ENCODE measurements around the gene CACNA1E. TPM values are rescaled to one million over a fixed set of nuclear protein-coding genes. Genes with fewer than 3 reads are reported as not detected.
A peak's percentile ranks its signal among the peaks of the same experiment; 100 is the strongest.

CACNA1E gene
- total RNA-seq, 3 donors from 2014 or later (not counting 1 experiment from before 2014, with no cell fraction given), result 0.40 TPM; not detected in 2

- Histone ChIP-seq H3K9me3 (ENCODE audit: control insufficient read depth, insufficient read depth, low read length) (no peaks in the 10 kb centered on the region), H3K27ac (ENCODE audit: low read length) (no peak overlapping the region), H3K27me3 (ENCODE audit: control insufficient read depth, insufficient read depth, low read length) (peaks cover 23% of the 10 kb centered on the region), H3K4me1 (ENCODE audit: control insufficient read depth, insufficient read depth, low read length) (no peaks in the 10 kb centered on the region), H3K36me3 (ENCODE audit: control insufficient read depth, insufficient read depth, low read length) (no peaks in the 10 kb centered on the region), H3K4me3 (ENCODE audit: low read length) (no peak overlapping the region)
- no peak overlapping the region for H3K4me3 Mint-ChIP-seq
- no peaks in the 10 kb centered on the region for H3K9me3 Mint-ChIP-seq
- 52% methylated on average over 2 of the region's 2 CpGs for WGBS (ENCODE audit: insufficient coverage)
- DNase-seq (no peak), ATAC-seq (no peak)
- intact Hi-C loops (cut with micrococcal nuclease), result no loop called here
- TF ChIP-seq CTCF (IDR thresholded peaks at IDR 0.05), result no peak
- H3K27me3 Mint-ChIP-seq (ENCODE audit: low read depth in 2 of 2), result peaks cover 69% of the 10 kb centered on the region in 2 donors
- H3K36me3 Mint-ChIP-seq, result no peaks in the 10 kb centered on the region
- H3K27ac Mint-ChIP-seq, result no peak overlapping the region
- H3K4me1 Mint-ChIP-seq, result no peaks in the 10 kb centered on the region
Observed at GRCh38 chr1:181484821-181485220, 1.5 kb downstream of the CACNA1E start.

GRCh38 chr1:181485287-181486097, 2.2 kb downstream of the CACNA1E start:
- Histone ChIP-seq H3K27ac (ENCODE audit: low read length) (no peak overlapping the region), H3K36me3 (ENCODE audit: control insufficient read depth, insufficient read depth, low read length) (no peaks in the 10 kb centered on the region), H3K9me3 (ENCODE audit: control insufficient read depth, insufficient read depth, low read length) (no peaks in the 10 kb centered on the region), H3K4me3 (ENCODE audit: low read length) (no peak overlapping the region), H3K4me1 (ENCODE audit: control insufficient read depth, insufficient read depth, low read length) (no peaks in the 10 kb centered on the region), H3K27me3 (ENCODE audit: control insufficient read depth, insufficient read depth, low read length) (peaks cover 23% of the 10 kb centered on the region)
- intact Hi-C loops (cut with micrococcal nuclease), result no loop called here
- Mint-ChIP-seq H3K27me3 (ENCODE audit: low read depth in 2 of 2) (peaks cover 71% of the 10 kb centered on the region in 2 donors), H3K4me1 (no peaks in the 10 kb centered on the region), H3K9me3 (no peaks in the 10 kb centered on the region), H3K36me3 (no peaks in the 10 kb centered on the region), H3K4me3 (no peak overlapping the region), H3K27ac (no peak overlapping the region)
- WGBS (ENCODE audit: insufficient coverage), result 8% methylated on average over 42 of the region's 42 CpGs
- peak in 1 of 2 donors; percentile 11 for DNase-seq
- no peak for ATAC-seq
- TF ChIP-seq CTCF (IDR thresholded peaks at IDR 0.05), result no peak

- Histone ChIP-seq H3K4me3 (ENCODE audit: low read length) (no peak overlapping the region), H3K4me1 (ENCODE audit: control insufficient read depth, insufficient read depth, low read length) (no peaks in the 10 kb centered on the region), H3K27ac (ENCODE audit: low read length) (no peak overlapping the region), H3K27me3 (ENCODE audit: control insufficient read depth, insufficient read depth, low read length) (peaks cover 23% of the 10 kb centered on the region), H3K9me3 (ENCODE audit: control insufficient read depth, insufficient read depth, low read length) (no peaks in the 10 kb centered on the region), H3K36me3 (ENCODE audit: control insufficient read depth, insufficient read depth, low read length) (no peaks in the 10 kb centered on the region)
- 16% methylated on average over 8 of the region's 8 CpGs for WGBS (ENCODE audit: insufficient coverage)
- H3K36me3 Mint-ChIP-seq, result no peaks in the 10 kb centered on the region
- no peaks in the 10 kb centered on the region for H3K4me1 Mint-ChIP-seq
- H3K27ac Mint-ChIP-seq, result no peak overlapping the region
- H3K9me3 Mint-ChIP-seq, result no peaks in the 10 kb centered on the region
- intact Hi-C loops (cut with micrococcal nuclease), result no loop called here
- no peak for TF ChIP-seq CTCF (IDR thresholded peaks at IDR 0.05)
- no peak for ATAC-seq
- H3K27me3 Mint-ChIP-seq (ENCODE audit: low read depth in 2 of 2), result peaks cover 70 to 71% of the 10 kb centered on the region in 2 donors
- H3K4me3 Mint-ChIP-seq, result no peak overlapping the region
- DNase-seq, result no peak
Observed at GRCh38 chr1:181486098-181486420, 2.7 kb downstream of the CACNA1E start.

GRCh38 chr1:181488866-181489265, 5.5 kb downstream of the CACNA1E start:
- peaks cover 21% of the 10 kb centered on the region for H3K27me3 ChIP-seq (ENCODE audit: control insufficient read depth, insufficient read depth, low read length)
- no peaks in the 10 kb centered on the region for H3K4me1 ChIP-seq (ENCODE audit: control insufficient read depth, insufficient read depth, low read length)
- H3K27ac ChIP-seq (ENCODE audit: low read length), result no peak overlapping the region
- Mint-ChIP-seq H3K9me3 (no peaks in the 10 kb centered on the region), H3K36me3 (no peaks in the 10 kb centered on the region), H3K27me3 (ENCODE audit: low read depth in 2 of 2) (peaks cover 55 to 72% of the 10 kb centered on the region in 2 donors), H3K4me3 (no peak overlapping the region), H3K4me1 (no peaks in the 10 kb centered on the region), H3K27ac (no peak overlapping the region)
- ATAC-seq, result no peak
- WGBS (ENCODE audit: insufficient coverage), result 89% methylated on average over 1 of the region's 1 CpG
- no peaks in the 10 kb centered on the region for H3K36me3 ChIP-seq (ENCODE audit: control insufficient read depth, insufficient read depth, low read length)
- intact Hi-C loops (cut with micrococcal nuclease), result no loop called here
- no peak overlapping the region for H3K4me3 ChIP-seq (ENCODE audit: low read length)
- no peaks in the 10 kb centered on the region for H3K9me3 ChIP-seq (ENCODE audit: control insufficient read depth, insufficient read depth, low read length)
- no peak for TF ChIP-seq CTCF (IDR thresholded peaks at IDR 0.05)
- no peak for DNase-seq

All from natural killer cell (primary cell).